BJ (cell line): Measurements from ENCODE around the gene HBQ1. TPM values are rescaled to one million over a fixed set of nuclear protein-coding genes. Genes with fewer than 3 reads are reported as not detected.
"Not testable (repeated sequence)": the region's sequence is repeated elsewhere in the genome, so short reads cannot be mapped to it uniquely, and the experiment has no call there.

Source experiments
- CTCF ChIA-PET: fragments of 350-600 bp; formaldehyde crosslinking; extraction: SDS; loops from one replicate; lab custom pipeline; 2021; ENCODE audit warnings: antibody characterized with exemption, inconsistent platforms; lab: Yijun Ruan, JAX
- POLR2A ChIA-PET: fragments of 300-600 bp; sonication (Branson Sonifier 250); formaldehyde crosslinking; extraction: SDS; loops from one replicate; lab custom pipeline; 2021; ENCODE audit warnings: antibody characterized with exemption; lab: Charles Lee
- DNase-seq: peaks from one replicate; pipeline ENCODE4 v3.0.0-alpha.2; 2011; ENCODE audit warnings: low read depth
- H3K27me3 ChIP-seq: 2 replicates; pipeline ENCODE4 v1.6.0; 2011; ENCODE audit warnings: low read length; ENCODE audit not compliant: control insufficient read depth, insufficient read depth
- H3K36me3 ChIP-seq: 2 replicates; pipeline ENCODE4 v1.5.1; 2011; ENCODE audit warnings: low read length; ENCODE audit not compliant: control insufficient read depth, insufficient read depth
- H3K4me3 ChIP-seq: 2 replicates; pipeline ENCODE4 v1.5.1; 2011; ENCODE audit warnings: low read depth, mild to moderate bottlenecking, control low read depth, low read length
- CTCF ChIP-seq: IDR thresholded peaks from 2 replicates; pipeline ENCODE4 v1.5.1; 2011; ENCODE audit warnings: low read depth, mild to moderate bottlenecking, control low read depth, inconsistent platforms, low read length, moderate library complexity; ENCODE audit not compliant: insufficient read depth
- polyA plus RNA-seq: library from polyadenylated mRNA; depleted of rRNA; stranded (reverse); fragments of >200 nt; gene quantifications from 2 replicates; pipeline ENCODE4 v1.2.3, GENCODE V29; 2011

HBQ1 gene
- polyA plus RNA-seq, 1 experiment, result 0.18 TPM

GRCh38 chr16:166375-167121 is 13.7 kb upstream of the HBQ1 start:
- no peak for DNase-seq
- POLR2A ChIA-PET, result no interaction called here

DNA sequence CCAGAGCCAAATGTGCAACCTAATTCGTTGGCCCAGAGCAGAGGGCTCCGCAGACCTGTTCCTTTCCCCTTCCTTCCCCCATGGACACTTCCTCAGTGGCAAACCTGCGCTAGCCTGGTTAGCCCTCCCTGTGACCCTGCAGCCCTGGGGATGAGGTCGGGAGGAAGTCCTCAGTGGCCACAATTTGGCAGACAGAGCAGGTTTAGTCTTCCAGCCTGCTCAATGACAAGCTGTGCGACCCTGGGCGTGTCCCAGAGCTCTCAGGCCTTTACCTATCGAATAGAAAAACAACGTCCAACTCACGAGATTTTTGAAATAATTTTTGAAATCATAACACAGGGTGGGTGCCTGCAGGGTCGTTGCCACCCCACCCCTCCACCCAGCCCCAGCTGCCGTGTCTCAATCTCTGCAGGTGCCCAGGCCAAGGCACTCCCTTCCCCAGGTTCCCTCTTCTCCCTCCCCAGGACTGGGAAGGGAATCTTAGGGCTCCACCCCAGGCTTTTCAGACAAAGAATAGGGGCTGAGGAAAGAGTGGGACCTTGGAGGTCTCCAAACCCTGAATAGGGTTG is 13.1 kb upstream of the HBQ1 start:
- Histone ChIP-seq H3K36me3 (no peaks in the 10 kb centered on the region), H3K27me3 (peaks cover 39% of the 10 kb centered on the region), H3K4me3 (no peak overlapping the region)
- ChIA-PET POLR2A (no interaction called here), CTCF (interaction anchor here (1.2 to 2.7 kb wide), 2 partner anchors 13 to 15 kb away, joined by 7 to 9 read pairs; partner anchors contain the start of gene HBQ1)
- TF ChIP-seq CTCF, result no peak
- no peak for DNase-seq

More at GRCh38 chr16:166375-167121, 13.7 kb upstream of the HBQ1 start:
- CTCF ChIA-PET, result no interaction called here
- no peak for TF ChIP-seq CTCF
- H3K36me3 ChIP-seq, result no peaks in the 10 kb centered on the region
- peaks cover 37% of the 10 kb centered on the region for H3K27me3 ChIP-seq
- H3K4me3 ChIP-seq, result no peak overlapping the region

DNA sequence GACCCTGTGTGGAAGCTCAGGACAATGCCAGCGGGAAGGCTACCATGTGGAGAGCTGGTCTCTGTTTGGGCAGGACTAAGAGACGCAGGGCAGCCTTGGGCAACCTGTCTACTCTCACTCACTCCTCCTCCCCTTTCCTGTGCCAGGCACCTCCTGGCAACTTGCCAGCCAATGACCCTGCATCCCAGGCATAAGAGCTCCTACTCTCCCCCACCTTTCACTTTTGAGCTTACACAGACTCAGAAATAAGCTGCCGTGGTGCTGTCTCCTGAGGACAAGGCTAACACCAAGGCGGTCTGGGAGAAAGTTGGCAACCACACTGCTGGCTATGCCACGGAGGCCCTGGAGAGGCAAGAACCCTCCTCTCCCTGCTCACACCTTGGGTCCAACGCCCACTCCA is 11.8 kb upstream of the HBQ1 start:
- peaks cover 39% of the 10 kb centered on the region for H3K27me3 ChIP-seq
- ChIA-PET CTCF (interaction anchor here (1.2 to 2.7 kb wide), 2 partner anchors 12 to 14 kb away, joined by 7 to 9 read pairs; partner anchors contain the start of gene HBQ1), POLR2A (no interaction called here)
- no peaks in the 10 kb centered on the region for H3K36me3 ChIP-seq
- no peak for DNase-seq
- TF ChIP-seq CTCF, result no peak
- H3K4me3 ChIP-seq, result no peak overlapping the region

GRCh38 chr16:169014-169413 is 11.2 kb upstream of the HBQ1 start:
- Histone ChIP-seq H3K4me3 (no peak overlapping the region), H3K27me3 (peaks cover 39% of the 10 kb centered on the region), H3K36me3 (no peaks in the 10 kb centered on the region)
- CTCF ChIA-PET, result interaction anchor here (2.7 kb wide), 1 partner anchor 11 kb away, joined by 7 read pairs; the partner anchor contains the start of gene HBQ1
- no peak for TF ChIP-seq CTCF
- POLR2A ChIA-PET, result no interaction called here
- no peak for DNase-seq

GRCh38 chr16:170088-170507 is 10.2 kb upstream of the HBQ1 start:
- CTCF ChIA-PET, result interaction anchor here (1.1 kb wide), 1 partner anchor 10 kb away, joined by 4 read pairs; the partner anchor contains the start of gene HBQ1
- POLR2A ChIA-PET, H3K36me3 ChIP-seq, DNase-seq, H3K4me3 ChIP-seq: not testable (repeated sequence)
- peaks cover 41% of the 10 kb centered on the region for H3K27me3 ChIP-seq
